Dermis blood vessel endothelial cell (primary cell): ENCODE results near the gene PLD4. TPM values are rescaled to one million over a fixed set of nuclear protein-coding genes. Genes with fewer than 3 reads are reported as not detected.
A peak's percentile ranks its signal among the peaks of the same experiment; 100 is the strongest.
"Not testable (repeated sequence)": the region's sequence is repeated elsewhere in the genome, so short reads cannot be mapped to it uniquely, and the experiment has no call there.

Experiments
- DNase-seq: peaks from one replicate; pipeline ENCODE4 v3.0.0; 2010
- total RNA-seq: library from RNA; depleted of rRNA; stranded (reverse); fragments of >200 nt; gene quantifications from 2 replicates; pipeline ENCODE4 v1.2.3, GENCODE V29; 2014

PLD4 gene
- total RNA-seq, 1 donor from 2014 or later, result under 0.01 TPM

GRCh38 chr14:104886690-104887622 lies 37.7 kb upstream of the PLD4 start:
- DNase-seq, result no peak

- no peak for DNase-seq
Measured at GRCh38 chr14:104887623-104888488, 36.8 kb upstream of the PLD4 start.

GRCh38 chr14:104888489-104889374 lies 35.9 kb upstream of the PLD4 start:
- DNase-seq, result no peak

GRCh38 chr14:104889375-104889757 lies 35.3 kb upstream of the PLD4 start:
- no peak for DNase-seq

GRCh38 chr14:104890292-104890691 lies 34.4 kb upstream of the PLD4 start:
- not testable (repeated sequence) for DNase-seq

GRCh38 chr14:104891121-104891551 lies 33.5 kb upstream of the PLD4 start:
- DNase-seq, result no peak

GRCh38 chr14:104891664-104892530 lies 32.8 kb upstream of the PLD4 start:
- no peak for DNase-seq

GRCh38 chr14:104892531-104893434 lies 31.9 kb upstream of the PLD4 start:
- DNase-seq, result no peak

GRCh38 chr14:104893435-104894207 lies 31.1 kb upstream of the PLD4 start:
- no peak for DNase-seq

GRCh38 chr14:104894331-104895206 lies 30.1 kb upstream of the PLD4 start:
- peak; percentile 40 for DNase-seq

GRCh38 chr14:104895207-104895785 lies 29.4 kb upstream of the PLD4 start:
- no peak for DNase-seq

GRCh38 chr14:104895786-104896661 lies 28.7 kb upstream of the PLD4 start:
- DNase-seq, result no peak

- no peak for DNase-seq
Measured at GRCh38 chr14:104897330-104898194, 27.1 kb upstream of the PLD4 start.

- no peak for DNase-seq
Measured at GRCh38 chr14:104898195-104898558, 26.5 kb upstream of the PLD4 start.

GRCh38 chr14:104898870-104899510 lies 25.7 kb upstream of the PLD4 start:
- DNase-seq, result no peak
